H1 (cell line): ENCODE measurements around the gene SPRN. TPM values are rescaled to one million over a fixed set of nuclear protein-coding genes. Genes with fewer than 3 reads are reported as not detected.

ENCODE experiments used
- CTCF ChIA-PET: fragments of 300-600 bp; sonication (Branson Sonifier 250); formaldehyde crosslinking; loops from one replicate; lab custom pipeline; 2021; ENCODE audit not compliant: partially characterized antibody; lab: Charles Lee
- POLR2A ChIA-PET: fragments of 300-600 bp; sonication (Branson Sonifier 250); formaldehyde crosslinking; loops from one replicate; lab custom pipeline; 2021; ENCODE audit warnings: inconsistent platforms; ENCODE audit not compliant: partially characterized antibody; lab: Charles Lee
- DNase-seq, 2 experiments: peaks; one replicate each; pipeline versions ENCODE4 v3.0.0 to v3.0.0-alpha.2; 2010 to 2022; ENCODE audit warnings: low spot score in 2 of 2, low read depth in 1 of 2, mixed read lengths in 1 of 2
- FAIRE-seq: peaks from 2 replicates; lab custom pipeline; 2011; peaks lifted over from hg19 to GRCh38; lab: Jason Lieb, UNC
- H2AFZ ChIP-seq: 2 replicates; pipeline ENCODE4 v1.8.1; 2012; ENCODE audit warnings: low read length, inconsistent platforms
- H2AK5ac ChIP-seq: 2 replicates; pipeline ENCODE4 v1.6.1; 2013; ENCODE audit warnings: low read depth, low read length
- H2BK120ac ChIP-seq: replicated peaks from 2 replicates; pipeline ENCODE3; 2013; ENCODE audit warnings: low read depth, low read length, inconsistent platforms
- H2BK12ac ChIP-seq: 2 replicates; pipeline ENCODE4 v1.6.1; 2013; ENCODE audit warnings: low read depth, low read length
- H2BK15ac ChIP-seq: 2 replicates; pipeline ENCODE4 v1.6.1; 2013; ENCODE audit warnings: low read length
- H2BK20ac ChIP-seq: 2 replicates; pipeline ENCODE4 v1.6.1; 2013; ENCODE audit warnings: low read length
- H2BK5ac ChIP-seq: 2 replicates; pipeline ENCODE4 v1.6.1; 2013; ENCODE audit warnings: low read depth, low read length
- H3K14ac ChIP-seq: 2 replicates; pipeline ENCODE4 v1.6.1; 2013; ENCODE audit warnings: inconsistent platforms; ENCODE audit not compliant: insufficient read length
- H3K18ac ChIP-seq: 2 replicates; pipeline ENCODE4 v1.6.1; 2013; ENCODE audit warnings: low read length; ENCODE audit errors: extremely low read depth
- H3K23ac ChIP-seq: 2 replicates; pipeline ENCODE4 v1.6.1; 2013; ENCODE audit warnings: inconsistent platforms; ENCODE audit not compliant: insufficient read length
- H3K23me2 ChIP-seq: 2 replicates; pipeline ENCODE4 v1.6.1; 2013; ENCODE audit warnings: low read depth, low read length
- H3K27ac ChIP-seq: 2 replicates; pipeline ENCODE4 v1.6.1; 2011; ENCODE audit warnings: low read depth, low read length, inconsistent platforms
- H3K27me3 ChIP-seq, 4 experiments: replicated peaks in 1 of 4; 1 replicate in 1 of 4; 2 replicates in 3 of 4; pipeline versions ENCODE4 v1.6.1 to v1.8.1; 2011 to 2013; ENCODE audit warnings: low read length in 3 of 4, mild to moderate bottlenecking in 3 of 4, inconsistent platforms in 2 of 4, mixed read lengths in 2 of 4, moderate library complexity in 1 of 4; ENCODE audit not compliant: control insufficient read depth in 3 of 4, insufficient read depth in 3 of 4; ENCODE audit errors: extremely low read depth in 1 of 4
- H3K36me3 ChIP-seq, 4 experiments: 2 replicates each; pipeline versions ENCODE4 v1.6.1 to v1.8.1; 2011 to 2013; ENCODE audit warnings: mild to moderate bottlenecking in 4 of 4, low read length in 3 of 4, moderate library complexity in 2 of 4, control low read depth in 1 of 4, inconsistent platforms in 1 of 4; ENCODE audit not compliant: insufficient read depth in 4 of 4, control insufficient read depth in 2 of 4
- H3K4ac ChIP-seq: replicated peaks from 2 replicates; pipeline ENCODE3; 2013; ENCODE audit warnings: low read length, low read depth, mixed read lengths, inconsistent platforms; ENCODE audit not compliant: insufficient read length
- H3K4me1 ChIP-seq, 4 experiments: replicated peaks in 1 of 4; 1 replicate in 1 of 4; 2 replicates in 3 of 4; pipeline versions ENCODE4 v1.6.1 to v1.8.1; 2011 to 2013; ENCODE audit warnings: low read length in 3 of 4, inconsistent platforms in 2 of 4, mixed read lengths in 1 of 4; ENCODE audit not compliant: insufficient read depth in 4 of 4, control insufficient read depth in 3 of 4
- H3K4me2 ChIP-seq, 2 experiments: 2 replicates each; pipeline versions ENCODE4 v1.6.1 to v1.8.1; 2011 to 2013; ENCODE audit warnings: low read depth in 2 of 2, low read length in 2 of 2, control low read depth in 1 of 2, inconsistent platforms in 1 of 2, mild to moderate bottlenecking in 1 of 2; ENCODE audit not compliant: insufficient read depth in 1 of 2
- H3K4me3 ChIP-seq, 4 experiments: fragments of 200-600, 300-600 bp in 1 of 4; sonication (generic), shearing (Covaris generic), sonication (Bioruptor Twin) in 1 of 4; 2 replicates each; pipeline versions ENCODE4 v1.5.1 to v1.8.1; 2011 to 2016; ENCODE audit warnings: low read length in 4 of 4, low read depth in 3 of 4, control low read depth in 2 of 4, inconsistent platforms in 2 of 4, mild to moderate bottlenecking in 2 of 4, mixed read lengths in 1 of 4, moderate library complexity in 1 of 4; ENCODE audit not compliant: insufficient read depth in 2 of 4; ENCODE audit errors: extremely low read depth in 1 of 4
- H3K56ac ChIP-seq: replicated peaks from 2 replicates; pipeline ENCODE3; 2013; ENCODE audit warnings: low read depth, mild to moderate bottlenecking, mixed read lengths, low read length, inconsistent platforms; ENCODE audit not compliant: insufficient read length
- H3K79me1 ChIP-seq: 2 replicates; pipeline ENCODE4 v1.6.1; 2013; ENCODE audit warnings: low read depth, low read length, control low read depth
- H3K79me2 ChIP-seq, 2 experiments: 2 replicates each; pipeline versions ENCODE4 v1.6.1 to v1.8.1; 2012 to 2013; ENCODE audit warnings: low read length in 2 of 2, mild to moderate bottlenecking in 2 of 2, inconsistent platforms in 1 of 2; ENCODE audit not compliant: insufficient read depth in 2 of 2, control insufficient read depth in 1 of 2
- H3K9ac ChIP-seq, 4 experiments: replicated peaks in 1 of 4; 1 replicate in 1 of 4; 2 replicates in 3 of 4; pipeline versions ENCODE4 v1.6.1 to v1.8.1; 2011 to 2013; ENCODE audit warnings: low read depth in 3 of 4, low read length in 3 of 4, control low read depth in 2 of 4, mild to moderate bottlenecking in 2 of 4, moderate library complexity in 2 of 4, inconsistent platforms in 1 of 4; ENCODE audit errors: extremely low read depth in 1 of 4
- H3K9me3 ChIP-seq, 2 experiments: 2 replicates each; pipeline versions ENCODE4 v1.6.1 to v1.8.1; 2012 to 2013; ENCODE audit warnings: mild to moderate bottlenecking in 2 of 2, moderate library complexity in 2 of 2, control low read depth in 1 of 2, inconsistent platforms in 1 of 2, low read depth in 1 of 2, low read length in 1 of 2, mixed read lengths in 1 of 2; ENCODE audit not compliant: insufficient read depth in 2 of 2
- H4K20me1 ChIP-seq, 2 experiments: replicated peaks in 1 of 2; 2 replicates each; pipeline versions ENCODE3 to v1.8.1; 2011 to 2013; ENCODE audit warnings: inconsistent platforms in 2 of 2, low read length in 2 of 2, mild to moderate bottlenecking in 1 of 2; ENCODE audit not compliant: insufficient read depth in 2 of 2, control insufficient read depth in 1 of 2
- H4K5ac ChIP-seq: 2 replicates; pipeline ENCODE4 v1.6.1; 2013; ENCODE audit warnings: low read length, low read depth, mixed read lengths, inconsistent platforms; ENCODE audit not compliant: insufficient read length
- H4K8ac ChIP-seq: 2 replicates; pipeline ENCODE4 v1.8.0; 2013; ENCODE audit warnings: mild to moderate bottlenecking, moderate library complexity, low read length, inconsistent platforms; ENCODE audit not compliant: insufficient read depth; ENCODE audit errors: extremely low read depth
- H4K91ac ChIP-seq: replicated peaks from 2 replicates; pipeline ENCODE3; 2013; ENCODE audit warnings: low read length, mixed read lengths, inconsistent platforms; ENCODE audit not compliant: insufficient read length
- HDAC2 ChIP-seq, 2 experiments: fragments of 300-600 bp in 1 of 2; sonication (generic) in 1 of 2; IDR thresholded peaks; 2 replicates each; pipeline ENCODE4 v1.6.1; 2011 to 2012; ENCODE audit warnings: low read depth in 2 of 2, low read length in 2 of 2, mild to moderate bottlenecking in 2 of 2, moderate library complexity in 2 of 2, borderline replicate concordance in 1 of 2, inconsistent platforms in 1 of 2
- KDM4A ChIP-seq: IDR thresholded peaks from one replicate; pipeline ENCODE4 v1.7.1; 2012; ENCODE audit warnings: low read depth, mild to moderate bottlenecking, moderate library complexity, low read length, inconsistent platforms; ENCODE audit not compliant: severe bottlenecking
- KDM5A ChIP-seq: fragments of 200-600 bp; IDR thresholded peaks from 2 replicates; pipeline ENCODE4 v1.7.1; 2012; ENCODE audit warnings: mild to moderate bottlenecking, low read length, inconsistent platforms, mixed read lengths
- SIN3A ChIP-seq, 2 experiments: IDR thresholded peaks in 1 of 2; conservative IDR thresholded peaks in 1 of 2; 2 replicates each; pipeline ENCODE4 v1.6.1; 2011 to 2012; ENCODE audit warnings: low read length in 2 of 2, improper control_type of control experiment in 1 of 2, low read depth in 1 of 2, mild to moderate bottlenecking in 1 of 2
- WGBS, 2 experiments: shearing (Covaris generic) in 1 of 2; methylation state at CpG; one replicate each; pipeline versions ENCODE4 v1.1.6 to v1.1.7; 2013 to 2015; ENCODE audit warnings: low lambda C conversion rate in 2 of 2, mixed read lengths in 2 of 2, inconsistent platforms in 1 of 2, low coverage in 1 of 2, missing lambda C conversion rate in 1 of 2; ENCODE audit not compliant: insufficient replicate concordance in 2 of 2, insufficient coverage in 1 of 2, insufficient read length in 1 of 2; ENCODE audit errors: extremely low coverage in 1 of 2, missing lambda C conversion rate in 1 of 2; 5-methylcytosine and 5-hydroxymethylcytosine counted together
- polyA plus RNA-seq, 7 experiments: library from polyadenylated mRNA; depleted of rRNA in 3 of 7; stranded (reverse) in 5 of 7; unstranded in 2 of 7; fragments of >200 nt in 5 of 7; fragments of 200-250 nt in 2 of 7; gene quantifications; 1 replicate in 5 of 7; 2 replicates in 1 of 7; 4 replicates in 1 of 7; pipeline versions ENCODE4 v1.2.1 to v1.2.3, GENCODE V29; 2011 to 2013; ENCODE audit warnings: missing spikeins in 2 of 7, mixed read lengths in 2 of 7
- total RNA-seq: library from RNA; stranded (reverse); fragmentation: NEBNext Ultra II Directional; extraction: Animal tissue kit (Norgen Biotek cat#: 25700); gene quantifications from 2 replicates; pipeline ENCODE4 v1.2.1, GENCODE V29; 2021

SPRN gene
- total and polyA plus RNA-seq, 2 of the 8 experiments (the other 6 are each of a cell fraction or from before 2014, with no cell fraction given), result 0.23 to 0.24 TPM

- peaks cover 0 to 2% (median 0%) of the 10 kb centered on the region in 4 experiments; a peak in 3 of 7 replicates for H3K27me3 ChIP-seq
- H4K20me1 ChIP-seq, result peaks cover 0 to 1% of the 10 kb centered on the region in 2 experiments
- H3K14ac ChIP-seq, result no peak overlapping the region
- H2BK20ac ChIP-seq, result no peak overlapping the region
- no peaks in the 10 kb centered on the region for H3K9me3 ChIP-seq
- no peak overlapping the region for H2BK5ac ChIP-seq
- CTCF ChIA-PET, result no interaction called here
- FAIRE-seq (no peak), DNase-seq (no peak)
- no peak overlapping the region for H2BK12ac ChIP-seq
- H3K18ac ChIP-seq, result no peak overlapping the region
- no peak overlapping the region for H3K9ac ChIP-seq
- H4K8ac ChIP-seq, result no peak overlapping the region
- no peak overlapping the region for H3K56ac ChIP-seq
- H3K4me1 ChIP-seq, result no peaks in the 10 kb centered on the region
- H3K23ac ChIP-seq, result no peak overlapping the region
- no peaks in the 10 kb centered on the region for H3K79me1 ChIP-seq
- no peaks in the 10 kb centered on the region for H3K79me2 ChIP-seq
- no peaks in the 10 kb centered on the region for H3K36me3 ChIP-seq
- H2AFZ ChIP-seq, result no peak overlapping the region
- H3K27ac ChIP-seq, result no peak overlapping the region
- H3K4ac ChIP-seq, result no peak overlapping the region
- no peak overlapping the region for H4K5ac ChIP-seq
- TF ChIP-seq HDAC2 (IDR thresholded peaks at IDR 0.05; ENCODE audit: borderline replicate concordance in 1 of 2, low read depth in 2 of 2, low read length in 2 of 2), result no peak
- no peak for TF ChIP-seq SIN3A (conservative IDR thresholded peaks at IDR 0.05 in 1 of 2, IDR thresholded peaks at IDR 0.05 in 1 of 2; ENCODE audit: low read depth in 1 of 2, low read length in 2 of 2)
- TF ChIP-seq KDM4A, result no peak
- no peak for TF ChIP-seq KDM5A
- no peak overlapping the region for H3K4me3 ChIP-seq
- POLR2A ChIA-PET, result interaction anchor here (1.3 kb wide), 1 partner anchor 27 kb away, joined by 3 read pairs; the partner anchor contains the start of gene FUOM
- H3K4me2 ChIP-seq, result no peak overlapping the region
- no peak overlapping the region for H4K91ac ChIP-seq
- no peak overlapping the region for H2BK120ac ChIP-seq
- H2BK15ac ChIP-seq, result no peak overlapping the region
- no peak overlapping the region for H2AK5ac ChIP-seq
- 91% methylated on average over 2 of the region's 2 CpGs; no CpG with 5 or more reads in 1 of the 2 experiments for WGBS, 2 experiments
- H3K23me2 ChIP-seq, result no peaks in the 10 kb centered on the region; the same call in 1 of the 2 replicates
These were observed 39.2 kb downstream of the SPRN start for GRCh38 chr10:133385214-133385613.
